GOT3 (cell line): ENCODE results near the gene HIVEP2.

Experiments used
- DNase-seq: peaks from one replicate; lab custom pipeline; 2025; ENCODE audit warnings: mixed read lengths; lab: John Stamatoyannopoulos, UW

The HIVEP2 gene

GRCh38 chr6:142839686-142840040, 105.3 kb downstream of the HIVEP2 start:
- no peak for DNase-seq

- no peak for DNase-seq
Measured at GRCh38 chr6:142838821-142839685, 105.9 kb downstream of the HIVEP2 start.

- no peak for DNase-seq
Measured at GRCh38 chr6:142835787-142836535, 109.0 kb downstream of the HIVEP2 start.

- DNase-seq = no peak
Measured at GRCh38 chr6:142834853-142835252, 110.1 kb downstream of the HIVEP2 start.

GRCh38 chr6:142833798-142834197, 111.2 kb downstream of the HIVEP2 start:
- no peak for DNase-seq

GRCh38 chr6:142833054-142833453, 111.9 kb downstream of the HIVEP2 start:
- no peak for DNase-seq

GRCh38 chr6:142830807-142831206, 114.2 kb downstream of the HIVEP2 start:
- DNase-seq = no peak

- no peak for DNase-seq
Measured at GRCh38 chr6:142830116-142830710, 114.8 kb downstream of the HIVEP2 start.

- no peak for DNase-seq
Measured at GRCh38 chr6:142829556-142829955, 115.4 kb downstream of the HIVEP2 start.

GRCh38 chr6:142827991-142828390, 117.0 kb downstream of the HIVEP2 start:
- no peak for DNase-seq

- no peak for DNase-seq
Measured at GRCh38 chr6:142827369-142827768, 117.6 kb downstream of the HIVEP2 start.

- DNase-seq = no peak
Measured at GRCh38 chr6:142825760-142826159, 119.2 kb downstream of the HIVEP2 start.

GRCh38 chr6:142824426-142824825, 120.5 kb downstream of the HIVEP2 start:
- DNase-seq = no peak

GRCh38 chr6:142823256-142823902, 121.6 kb downstream of the HIVEP2 start:
- DNase-seq = no peak

GRCh38 chr6:142822842-142823241, 122.1 kb downstream of the HIVEP2 start:
- no peak for DNase-seq

GRCh38 chr6:142822383-142822782, 122.6 kb downstream of the HIVEP2 start:
- no peak for DNase-seq

GRCh38 chr6:142821860-142822259, 123.1 kb downstream of the HIVEP2 start:
- no peak for DNase-seq

GRCh38 chr6:142821164-142821716, 123.7 kb downstream of the HIVEP2 start:
- no peak for DNase-seq

GRCh38 chr6:142820338-142821051, 124.5 kb downstream of the HIVEP2 start:
- DNase-seq = no peak

GRCh38 chr6:142819603-142820337, 125.2 kb downstream of the HIVEP2 start:
- DNase-seq = no peak

- no peak for DNase-seq
Measured at GRCh38 chr6:142816486-142816885, 128.5 kb downstream of the HIVEP2 start.
